ENCODE results near the gene MRTFA. TPM values are rescaled to one million over a fixed set of nuclear protein-coding genes. Genes with fewer than 3 reads are reported as not detected.

MRTFA gene
- total RNA-seq, 6 experiments from 2014 or later = 9.3 to 20.6 (median 16.3) TPM

DNA sequence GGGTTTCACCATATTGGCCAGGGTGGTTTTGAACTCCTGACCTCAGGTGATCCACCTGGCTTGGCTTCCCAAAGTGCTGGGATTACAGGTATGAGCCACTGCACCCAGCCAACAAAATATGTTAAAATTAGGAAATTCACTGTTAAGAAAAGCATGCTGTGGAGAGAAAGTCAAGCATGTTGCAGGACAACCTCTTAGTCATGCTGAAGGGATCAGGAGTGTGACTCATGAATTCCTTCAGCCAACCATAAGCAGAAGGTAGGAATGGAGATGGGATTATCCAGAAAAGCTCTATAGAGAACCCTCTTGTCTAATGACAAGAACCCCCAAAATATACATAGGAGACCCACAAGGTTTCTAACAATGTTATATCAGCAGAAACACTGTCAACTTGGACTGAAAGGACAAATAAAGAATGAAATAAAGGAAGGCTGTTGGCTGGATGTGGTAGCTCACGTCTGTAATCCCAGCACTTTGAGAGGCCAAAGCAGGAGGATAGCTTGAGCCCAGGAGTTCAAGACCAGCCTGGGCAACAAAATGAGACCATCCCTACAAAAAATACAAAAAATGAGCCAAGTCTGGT is 16.0 kb downstream of the MRTFA start:
- H3K9me3 ChIP-seq = no peaks in the 10 kb centered on the region
- H3K27me3 ChIP-seq = no peaks in the 10 kb centered on the region
- H3K4me3 ChIP-seq = no peak overlapping the region
- no peaks in the 10 kb centered on the region for H3K36me3 ChIP-seq
- H3K27ac ChIP-seq = no peak overlapping the region
- no peaks in the 10 kb centered on the region for H3K4me1 ChIP-seq
- TF ChIP-seq, protein P1, sequence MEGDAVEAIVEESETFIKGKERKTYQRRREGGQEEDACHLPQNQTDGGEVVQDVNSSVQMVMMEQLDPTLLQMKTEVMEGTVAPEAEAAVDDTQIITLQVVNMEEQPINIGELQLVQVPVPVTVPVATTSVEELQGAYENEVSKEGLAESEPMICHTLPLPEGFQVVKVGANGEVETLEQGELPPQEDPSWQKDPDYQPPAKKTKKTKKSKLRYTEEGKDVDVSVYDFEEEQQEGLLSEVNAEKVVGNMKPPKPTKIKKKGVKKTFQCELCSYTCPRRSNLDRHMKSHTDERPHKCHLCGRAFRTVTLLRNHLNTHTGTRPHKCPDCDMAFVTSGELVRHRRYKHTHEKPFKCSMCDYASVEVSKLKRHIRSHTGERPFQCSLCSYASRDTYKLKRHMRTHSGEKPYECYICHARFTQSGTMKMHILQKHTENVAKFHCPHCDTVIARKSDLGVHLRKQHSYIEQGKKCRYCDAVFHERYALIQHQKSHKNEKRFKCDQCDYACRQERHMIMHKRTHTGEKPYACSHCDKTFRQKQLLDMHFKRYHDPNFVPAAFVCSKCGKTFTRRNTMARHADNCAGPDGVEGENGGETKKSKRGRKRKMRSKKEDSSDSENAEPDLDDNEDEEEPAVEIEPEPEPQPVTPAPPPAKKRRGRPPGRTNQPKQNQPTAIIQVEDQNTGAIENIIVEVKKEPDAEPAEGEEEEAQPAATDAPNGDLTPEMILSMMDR (IDR thresholded peaks at IDR 0.05) = no peak
- no peak for TF ChIP-seq POLR2A (IDR thresholded peaks at IDR 0.05)
- no peak for DNase-seq
- ATAC-seq = no peak
- 86% methylated on average over 1 of the region's 1 CpG for WGBS (ENCODE audit: insufficient coverage, low coverage, low lambda C conversion rate, missing lambda C conversion rate)
- intact Hi-C loops (cut with DNase I) = no loop called here

DNA sequence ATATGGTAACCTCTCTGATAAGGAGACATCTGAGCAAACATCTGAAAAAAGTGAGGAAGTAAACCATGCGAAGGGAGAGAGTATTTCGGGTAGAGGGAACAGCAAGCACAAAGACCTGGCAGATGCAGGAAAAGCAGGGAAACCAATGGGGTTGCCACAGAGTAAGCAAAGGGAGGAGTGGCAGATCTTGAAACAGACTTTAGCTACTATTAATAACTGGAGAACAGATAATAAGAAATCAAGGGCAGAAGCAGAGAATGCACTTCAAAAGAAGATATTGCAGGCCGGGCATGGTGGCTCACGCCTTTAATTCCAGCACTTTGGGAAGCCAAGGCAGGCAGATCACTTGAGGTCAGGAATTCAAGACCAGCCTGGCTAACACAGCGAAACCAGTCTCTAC is 18.1 kb downstream of the MRTFA start:
- no peak for TF ChIP-seq POLR2A (IDR thresholded peaks at IDR 0.05)
- TF ChIP-seq, protein P1 (IDR thresholded peaks at IDR 0.05) = no peak
- no peak for ATAC-seq

DNA sequence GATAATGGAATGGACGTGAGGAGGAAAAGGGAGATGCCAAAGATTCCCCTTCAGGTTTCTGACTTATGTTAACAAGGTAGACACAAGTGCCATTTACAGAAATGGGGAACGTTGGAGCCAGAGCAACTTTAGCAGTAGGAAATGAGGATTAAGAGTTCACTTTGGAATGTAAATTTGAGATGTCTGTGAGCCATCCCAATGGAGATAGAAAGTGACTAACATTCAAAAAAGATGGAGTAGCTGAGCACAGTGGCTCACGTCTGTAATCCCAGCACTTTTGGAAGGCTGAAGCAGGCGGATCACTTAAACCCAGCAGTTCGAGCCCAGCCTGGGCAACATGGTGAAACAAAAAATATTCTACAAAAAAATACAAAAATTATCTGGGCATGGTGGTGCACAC is 19.9 kb downstream of the MRTFA start:
- H3K4me1 ChIP-seq = no peaks in the 10 kb centered on the region
- ATAC-seq = no peak
- no peaks in the 10 kb centered on the region for H3K27me3 ChIP-seq
- H3K36me3 ChIP-seq = no peaks in the 10 kb centered on the region
- H3K9me3 ChIP-seq = no peaks in the 10 kb centered on the region
- TF ChIP-seq, protein P1 (IDR thresholded peaks at IDR 0.05) = no peak
- TF ChIP-seq POLR2A (IDR thresholded peaks at IDR 0.05) = no peak
- no peak overlapping the region for H3K27ac ChIP-seq
- H3K4me3 ChIP-seq = no peak overlapping the region
- DNase-seq = no peak
- 91% methylated on average over 5 of the region's 5 CpGs for WGBS (ENCODE audit: insufficient coverage, low coverage, low lambda C conversion rate, missing lambda C conversion rate)
- intact Hi-C loops (cut with DNase I) = no loop called here

More for the DNA sequence above, 18.1 kb downstream of the MRTFA start:
- Histone ChIP-seq H3K36me3 (no peaks in the 10 kb centered on the region), H3K4me3 (no peak overlapping the region), H3K9me3 (no peaks in the 10 kb centered on the region), H3K27ac (no peak overlapping the region), H3K4me1 (no peaks in the 10 kb centered on the region), H3K27me3 (no peaks in the 10 kb centered on the region)
- DNase-seq = no peak
- intact Hi-C loops (cut with DNase I) = no loop called here
- 78% methylated on average over 4 of the region's 5 CpGs for WGBS (ENCODE audit: insufficient coverage, low coverage, low lambda C conversion rate, missing lambda C conversion rate)

DNA sequence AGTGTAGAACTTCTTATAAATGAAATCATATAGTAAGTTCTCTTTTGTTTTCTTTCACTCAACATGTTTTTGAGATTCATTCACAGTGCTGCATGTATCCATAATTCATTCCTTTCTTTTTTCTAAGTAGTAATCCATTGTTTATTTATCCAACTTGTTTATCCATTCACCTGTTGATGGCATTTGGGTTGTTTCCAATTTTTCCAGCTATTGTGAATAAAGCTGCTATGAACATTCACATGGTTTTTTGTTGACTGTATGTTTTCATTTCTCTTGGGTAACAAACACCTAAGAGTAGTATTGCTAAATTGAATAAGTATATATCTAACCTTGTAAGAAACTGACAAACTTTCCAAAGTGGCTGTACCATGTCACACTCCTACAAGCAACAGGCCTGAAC is 23.5 kb downstream of the MRTFA start:
- H3K9me3 ChIP-seq = no peaks in the 10 kb centered on the region
- TF ChIP-seq POLR2A (IDR thresholded peaks at IDR 0.05) = no peak
- TF ChIP-seq, protein P1 (IDR thresholded peaks at IDR 0.05) = no peak
- no peak overlapping the region for H3K27ac ChIP-seq
- H3K36me3 ChIP-seq = no peaks in the 10 kb centered on the region
- H3K4me1 ChIP-seq = no peaks in the 10 kb centered on the region
- no peak for DNase-seq
- no peak for ATAC-seq
- H3K27me3 ChIP-seq = no peaks in the 10 kb centered on the region
- no peak overlapping the region for H3K4me3 ChIP-seq
- intact Hi-C loops (cut with DNase I) = no loop called here

DNA sequence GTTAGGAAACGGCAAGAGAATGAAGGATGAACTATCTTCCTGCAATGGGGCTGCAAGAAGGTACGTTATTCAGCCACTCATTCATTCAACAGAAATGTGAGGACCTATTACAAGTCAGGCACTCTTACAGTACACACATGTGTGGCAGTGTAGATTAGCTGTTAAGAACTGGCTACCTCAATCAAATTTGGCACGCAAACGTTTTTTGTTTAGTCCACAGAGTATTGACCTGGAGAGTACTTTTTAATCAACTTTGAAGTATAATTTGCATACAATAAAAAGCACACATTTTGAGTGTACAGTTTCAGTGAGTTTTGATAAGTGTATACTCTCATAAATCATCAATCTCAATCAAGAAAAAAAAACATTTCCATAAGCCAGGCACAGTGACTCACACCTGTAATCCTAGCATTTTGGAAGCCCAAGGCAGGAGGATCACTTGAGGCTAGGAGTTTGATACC is 24.2 kb downstream of the MRTFA start:
- Histone ChIP-seq H3K9me3 (no peaks in the 10 kb centered on the region), H3K4me3 (no peak overlapping the region), H3K4me1 (no peaks in the 10 kb centered on the region), H3K27ac (no peak overlapping the region), H3K27me3 (no peaks in the 10 kb centered on the region), H3K36me3 (no peaks in the 10 kb centered on the region)
- WGBS (ENCODE audit: insufficient coverage, low coverage, low lambda C conversion rate, missing lambda C conversion rate) = 57% methylated on average over 4 of the region's 4 CpGs
- intact Hi-C loops (cut with DNase I) = no loop called here
- ATAC-seq = no peak
- DNase-seq = no peak
- TF ChIP-seq, protein P1 (IDR thresholded peaks at IDR 0.05) = no peak

All from right lobe of liver (tissue), 6 donors.